Bronchus fibroblast of lung (primary cell): Measurements from ENCODE around the gene NT5C3B. TPM values are rescaled to one million over a fixed set of nuclear protein-coding genes. Genes with fewer than 3 reads are reported as not detected.

ENCODE experiments used
- total RNA-seq: library from RNA; depleted of rRNA; stranded (reverse); fragments of >200 nt; gene quantifications from 2 replicates; pipeline ENCODE4 v1.2.3, GENCODE V29; 2015

The NT5C3B gene
- 58.7 and 65.0 TPM in 2 replicates for total RNA-seq

DNA sequence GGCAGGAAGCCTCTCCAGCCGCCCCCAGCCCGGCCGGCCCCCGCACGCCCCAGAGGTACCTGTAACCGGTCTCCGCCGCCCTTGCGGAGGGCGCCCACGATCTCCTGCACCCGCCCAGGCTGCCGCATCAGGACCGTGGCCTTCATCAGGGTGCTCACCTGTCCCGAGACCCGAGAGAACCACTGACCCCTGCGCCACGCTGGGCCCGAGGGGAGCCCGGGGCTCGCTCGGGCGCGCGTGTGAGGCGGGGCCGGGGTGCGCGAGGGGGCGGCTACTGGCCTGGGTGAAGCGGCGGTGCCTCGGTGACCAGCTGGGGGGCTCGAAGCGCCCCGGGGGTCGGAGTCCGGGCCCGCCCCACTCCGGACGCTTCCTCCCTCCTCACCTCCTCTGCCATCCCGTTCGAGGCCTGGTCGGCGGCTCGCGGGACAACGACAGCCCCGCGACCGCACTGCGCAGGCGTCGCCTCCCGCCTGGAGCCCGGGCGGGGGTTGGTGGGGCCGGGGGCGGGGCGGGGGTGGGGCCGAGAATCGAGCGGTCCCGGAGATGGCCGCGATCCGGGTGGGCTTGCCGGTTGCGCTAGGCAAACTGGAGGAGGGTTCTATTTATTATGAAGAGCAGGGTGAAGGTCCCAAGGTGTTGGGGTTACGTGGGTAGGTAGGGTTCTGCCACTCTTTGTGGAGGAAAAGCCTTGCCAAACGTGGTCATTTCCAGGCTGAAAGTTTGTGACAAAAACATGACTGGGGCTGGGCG lies at the start of gene NT5C3B:
NT5C3B (minus strand) TSS at position 433 of the 750 bp plus-strand sequence; CDS start at position 394, 39 bp downstream.

DNA sequence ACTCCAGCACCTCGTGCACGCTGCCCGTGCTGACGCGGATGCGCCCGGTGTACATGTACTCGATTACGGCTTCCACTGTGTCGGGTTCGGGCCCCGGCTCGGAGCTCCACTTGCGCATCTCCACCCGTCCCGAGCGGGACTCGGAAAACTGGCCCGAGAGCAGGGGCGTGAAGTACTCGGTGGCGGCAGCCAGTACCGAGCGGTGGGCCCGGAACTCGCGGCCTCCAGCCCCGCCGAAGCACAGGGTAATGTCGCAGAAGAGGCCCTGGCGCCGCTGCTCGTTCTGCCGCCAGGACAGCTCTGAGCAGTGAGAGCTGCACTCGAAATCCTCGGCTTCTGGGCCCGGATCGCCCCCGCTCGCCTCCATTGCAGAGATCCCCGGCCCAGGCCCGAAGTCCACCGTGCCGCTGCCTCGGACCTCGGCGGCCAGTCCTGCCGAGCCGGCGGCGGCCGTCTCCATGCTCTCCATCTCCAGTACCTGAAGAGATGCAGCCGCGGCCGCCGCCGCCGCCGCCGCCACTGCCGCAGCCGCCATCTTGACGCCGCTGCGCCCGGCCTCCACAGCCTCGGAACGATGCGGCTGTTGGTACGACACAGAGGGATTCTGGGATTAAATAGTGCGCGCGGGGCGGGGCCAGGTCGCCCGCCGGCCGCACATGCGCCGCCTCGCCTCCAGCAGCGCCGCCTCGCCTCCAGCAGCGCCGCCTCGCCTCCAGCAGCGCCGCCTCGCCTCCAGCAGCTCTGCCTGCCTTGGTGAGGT lies 29.0 kb upstream of the NT5C3B start, which contains the start of gene KLHL11:
KLHL11 (minus strand) TSS at position 588 of the 760 bp plus-strand sequence; CDS start at position 535, 53 bp downstream.

DNA sequence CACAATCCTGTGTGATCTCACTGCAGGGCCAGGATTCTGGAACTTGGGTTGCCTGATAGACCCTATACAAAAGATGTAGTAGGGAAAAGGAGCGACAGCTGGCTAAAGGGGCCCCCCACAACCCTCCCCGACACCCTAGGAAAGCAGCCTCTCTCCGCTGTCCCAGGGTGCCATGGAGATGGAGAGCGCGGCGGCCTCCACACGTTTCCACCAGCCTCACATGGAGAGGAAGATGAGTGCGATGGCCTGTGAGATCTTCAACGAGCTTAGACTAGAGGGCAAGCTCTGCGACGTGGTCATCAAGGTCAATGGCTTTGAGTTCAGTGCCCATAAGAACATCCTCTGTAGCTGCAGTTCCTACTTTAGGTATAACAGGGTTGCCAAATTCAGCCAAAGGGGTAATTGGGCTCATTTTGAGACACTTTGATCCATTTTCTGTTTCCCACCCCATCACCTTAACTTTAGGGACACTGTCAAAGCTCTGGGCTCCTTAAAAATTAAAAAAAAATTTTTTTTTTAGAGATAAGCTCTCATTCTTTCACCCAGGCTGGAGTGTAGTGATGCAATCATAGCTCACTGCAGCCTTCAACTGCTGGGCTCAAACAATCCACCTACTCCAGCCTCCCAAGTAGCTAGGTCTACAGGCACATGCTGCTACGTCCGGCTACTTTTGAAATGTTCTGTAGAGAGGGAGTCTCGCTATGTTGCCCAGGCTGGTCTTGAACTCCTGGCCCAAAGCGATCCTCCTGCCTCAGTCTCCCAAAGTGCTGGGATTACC lies 1.9 kb upstream of the NT5C3B start, which contains the start of gene KLHL10:
KLHL10 (plus strand) TSS at position 65 of the 778 bp plus-strand sequence; CDS start at position 173, 108 bp downstream.

DNA sequence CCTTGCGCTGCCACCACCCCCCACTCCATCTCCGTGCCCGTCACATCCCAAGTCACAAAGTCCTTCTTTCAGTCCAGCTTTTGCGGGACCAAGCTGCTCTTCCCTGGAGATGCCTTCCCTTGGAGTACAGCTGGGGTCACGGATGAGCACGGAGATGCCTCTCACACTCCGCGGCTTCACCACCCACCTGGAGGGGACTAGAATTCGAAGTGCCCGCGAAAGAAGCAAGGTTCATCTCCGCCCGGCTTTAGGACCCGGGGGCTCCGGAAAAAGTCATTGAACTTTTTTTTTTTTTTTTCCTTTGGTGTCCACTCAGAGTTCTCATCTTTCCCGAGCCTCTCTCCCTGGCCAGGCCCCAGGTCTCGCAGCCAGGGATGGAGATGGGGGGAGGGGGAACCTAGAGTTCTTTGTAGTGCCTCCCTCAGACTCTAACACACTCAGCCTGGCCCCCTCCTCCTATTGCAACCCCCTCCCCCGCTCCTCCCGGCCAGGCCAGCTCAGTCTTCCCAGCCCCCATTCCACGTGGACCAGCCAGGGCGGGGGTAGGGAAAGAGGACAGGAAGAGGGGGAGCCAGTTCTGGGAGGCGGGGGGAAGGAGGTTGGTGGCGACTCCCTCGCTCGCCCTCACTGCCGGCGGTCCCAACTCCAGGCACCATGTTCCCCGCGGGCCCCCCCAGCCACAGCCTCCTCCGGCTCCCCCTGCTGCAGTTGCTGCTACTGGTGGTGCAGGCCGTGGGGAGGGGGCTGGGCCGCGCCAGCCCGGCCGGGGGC lies 23.5 kb downstream of the NT5C3B start, which contains the start of gene FKBP10:
FKBP10 (plus strand) TSS at position 624 of the 771 bp plus-strand sequence; CDS start at position 655, 31 bp downstream.

DNA sequence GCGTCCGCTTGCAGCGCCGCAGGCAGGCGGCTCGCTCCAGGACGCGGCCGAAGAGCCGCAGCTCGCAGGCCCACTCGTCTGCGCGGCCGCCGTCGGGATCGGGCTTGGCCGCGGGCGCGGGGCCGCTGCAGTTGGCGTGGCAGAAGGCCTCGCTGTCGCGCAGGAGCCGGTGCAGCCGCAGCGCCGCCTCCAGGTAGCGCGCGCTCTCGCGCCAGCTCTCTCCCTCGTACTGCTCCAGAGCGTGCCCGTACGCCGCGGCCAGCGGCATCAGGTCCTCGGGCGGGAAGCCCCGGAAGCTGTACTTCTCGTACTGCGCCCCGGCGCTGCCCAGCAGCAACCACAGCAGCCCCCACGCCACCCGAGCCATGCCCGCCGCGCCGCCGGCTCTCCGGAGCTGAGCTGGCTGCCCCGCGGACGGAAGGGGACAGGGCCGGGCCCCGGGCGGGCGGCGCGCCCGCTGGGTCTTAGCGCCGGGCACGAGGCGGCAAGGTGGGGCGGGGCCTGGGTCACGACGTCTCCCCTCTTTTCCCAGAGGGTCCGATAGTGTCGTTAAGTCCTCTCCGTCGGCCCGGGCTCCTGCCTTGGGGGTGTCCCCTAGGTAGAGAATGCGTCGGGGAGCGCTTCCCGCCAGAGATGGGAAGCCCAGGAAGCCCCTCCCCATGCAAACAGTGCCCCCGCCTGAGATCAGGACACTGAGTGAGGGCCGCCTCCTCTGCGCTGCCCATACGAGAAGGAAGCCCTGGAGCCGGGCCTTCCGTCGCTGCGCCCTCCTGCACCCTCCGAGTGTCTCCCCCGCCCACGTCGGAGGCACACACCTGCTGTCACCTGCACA lies 24.3 kb downstream of the NT5C3B start, which contains the start of gene P3H4:
P3H4 (minus strand) TSS at position 401 of the 832 bp plus-strand sequence; CDS start at position 367, 34 bp downstream.

DNA sequence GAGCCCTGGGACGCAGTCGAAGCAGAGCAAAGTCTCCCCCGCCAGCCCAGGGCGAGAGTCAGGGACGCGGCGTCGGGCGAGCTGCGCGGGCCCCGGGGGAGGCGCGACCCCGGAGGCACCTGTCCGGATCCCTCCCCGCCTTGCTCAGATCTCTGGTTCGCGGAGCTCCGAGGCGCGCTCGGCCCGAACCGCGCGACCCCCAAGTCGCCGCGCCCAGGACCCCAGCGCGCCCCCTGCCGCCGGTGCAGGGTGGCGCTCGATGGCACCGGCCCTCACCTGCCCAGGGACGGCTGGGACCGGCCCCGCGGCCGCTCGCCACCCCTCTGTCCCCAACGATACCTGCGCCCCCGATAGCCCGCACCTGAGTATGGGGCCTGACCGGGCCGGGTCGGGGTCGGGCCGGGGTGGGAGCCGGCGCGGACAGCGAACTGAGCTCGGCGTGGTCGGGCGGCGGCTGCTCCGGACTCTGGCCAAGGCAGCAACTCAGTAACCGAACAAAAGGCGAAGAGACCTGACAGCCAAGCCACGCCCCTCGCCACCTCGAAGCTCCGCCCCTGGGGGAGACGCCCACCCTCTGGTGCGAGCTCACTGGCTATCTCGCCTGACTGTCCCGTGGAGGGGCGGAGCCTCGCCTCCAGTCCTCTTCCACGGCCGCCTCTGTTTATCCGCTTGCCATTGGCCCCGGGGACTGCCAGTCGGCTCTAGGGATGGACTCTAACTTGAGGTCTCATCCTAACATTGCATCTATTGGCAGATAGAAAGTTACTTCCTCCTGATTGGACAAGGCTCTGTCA lies 49.6 kb downstream of the NT5C3B start, which contains the start of gene JUP:
JUP (minus strand) TSS at position 485 of the 794 bp plus-strand sequence. CDS start 14,857 bp downstream, outside the sequence.

Other genes starting within 250 kb of the NT5C3B start
- gene KRT14, start 249.3 kb downstream of the NT5C3B start, total RNA-seq = not detected in 2 replicates
- not detected in 2 replicates for gene KRT16, start 223.5 kb downstream of the NT5C3B start, total RNA-seq
- 0.89 and 3.7 TPM in 2 replicates for gene KRT17, start 211.7 kb downstream of the NT5C3B start, total RNA-seq
- 86.2 and 95.7 TPM in 2 replicates for gene EIF1, start 147.3 kb downstream of the NT5C3B start, total RNA-seq
- not detected in 2 replicates for gene GAST, start 123.9 kb downstream of the NT5C3B start, total RNA-seq
- under 0.01 TPM in 1 of 2 replicates, not detected in the other for gene HAP1, start 101.6 kb downstream of the NT5C3B start, total RNA-seq
- 31.1 and 32.8 TPM in 2 replicates for gene JUP, start 49.5 kb downstream of the NT5C3B start, total RNA-seq
- gene P3H4, start 24.3 kb downstream of the NT5C3B start, total RNA-seq = 48.6 and 53.4 TPM in 2 replicates
- gene FKBP10, start 23.2 kb downstream of the NT5C3B start, total RNA-seq = 235 and 246 TPM in 2 replicates
- gene KLHL10, start 1.6 kb upstream of the NT5C3B start, total RNA-seq = 0.17 TPM in 1 of 2 replicates, not detected in the other
- 10.6 and 11.6 TPM in 2 replicates for gene KLHL11, start 29.2 kb upstream of the NT5C3B start, total RNA-seq
- 445 and 520 TPM in 2 replicates for gene ACLY, start 82.7 kb upstream of the NT5C3B start, total RNA-seq
- gene ODAD4, start 94.4 kb upstream of the NT5C3B start, total RNA-seq = 0.45 and 2.0 TPM in 2 replicates
- 54.5 and 60.2 TPM in 2 replicates for gene CNP, start 130.6 kb upstream of the NT5C3B start, total RNA-seq
- 49.8 and 51.8 TPM in 2 replicates for gene DNAJC7, start 181.2 kb upstream of the NT5C3B start, total RNA-seq
- gene NKIRAS2, start 183.9 kb upstream of the NT5C3B start, total RNA-seq = 40.2 and 41.3 TPM in 2 replicates
- 0.17 and 0.30 TPM in 2 replicates for gene C17orf113, start 214.4 kb upstream of the NT5C3B start, total RNA-seq